Right lobe of liver (tissue), 4 donors: Measurements from ENCODE around the gene HBP1.

Experiments used
- CTCF ChIP-seq, 4 donors: fragments of 200-600 bp in 3 of 4; fragments of 450-650 bp in 1 of 4; IDR thresholded peaks; one replicate each; pipeline versions ENCODE4 v1.5.1 to v1.8.0; 2016 to 2022; ENCODE audit warnings: antibody characterized with exemption in 4 of 4, mild to moderate bottlenecking in 2 of 4
- POLR2A ChIP-seq: fragments of 450-650 bp; IDR thresholded peaks from one replicate; pipeline ENCODE4 v1.6.1; 2017; ENCODE audit warnings: antibody characterized with exemption, mild to moderate bottlenecking
- donor health status: DM: no; HTN: no; CAD: no.
- donor health status: DM: no; HTN: no; CAD: no.
- donor health status: DM: no; HTN: yes; CAD: no.

- TF ChIP-seq CTCF (IDR thresholded peaks at IDR 0.05) (no peak), POLR2A (no peak)
These were observed 1.9 kb upstream of the HBP1 start for GRCh38 chr7:107166736-107167426.
